ENCODE results near the gene RPL7L1. TPM values are rescaled to one million over a fixed set of nuclear protein-coding genes. Genes with fewer than 3 reads are reported as not detected.
A peak's percentile ranks its signal among the peaks of the same experiment; 100 is the strongest.
"Not testable (repeated sequence)": the region's sequence is repeated elsewhere in the genome, so short reads cannot be mapped to it uniquely, and the experiment has no call there.

Gene RPL7L1
- total RNA-seq, 2 donors from 2014 or later = 50.8 to 60.8 TPM

- intact Hi-C loops (cut with DNase I) = no loop called here
- no peak for DNase-seq
- no peak for ATAC-seq
Observed at GRCh38 chr6:42889815-42890214, 10.4 kb downstream of the RPL7L1 start.

- ATAC-seq (peak; percentile 99), DNase-seq (peak; percentile 94)
- intact Hi-C loops (cut with DNase I) = no loop called here
Observed at GRCh38 chr6:42890311-42891198, 11.1 kb downstream of the RPL7L1 start.

- no peak for DNase-seq
- no peak for ATAC-seq
- intact Hi-C loops (cut with DNase I) = no loop called here
Observed at GRCh38 chr6:42891199-42891722, 11.8 kb downstream of the RPL7L1 start.

GRCh38 chr6:42894041-42894828 is 14.8 kb downstream of the RPL7L1 start:
- ATAC-seq; intact Hi-C loops (cut with DNase I): not testable (repeated sequence)

GRCh38 chr6:42896178-42896719 is 16.8 kb downstream of the RPL7L1 start:
- intact Hi-C loops (cut with DNase I) = loop anchor here in 1 of 2 donors (5.0 kb wide), 1 partner anchor 234 kb away; no protein-coding TSS in a partner anchor
- DNase-seq = no peak
- no peak for ATAC-seq

More at GRCh38 chr6:42894041-42894828, 14.8 kb downstream of the RPL7L1 start:
- not testable (repeated sequence) for DNase-seq

GRCh38 chr6:42898891-42899361 is 19.5 kb downstream of the RPL7L1 start:
- intact Hi-C loops (cut with DNase I) = loop anchor here in 1 of 2 donors (5.0 kb wide), 1 partner anchor 237 kb away; no protein-coding TSS in a partner anchor
- ATAC-seq = no peak
- DNase-seq = peak; percentile 66

GRCh38 chr6:42899871-42900270 is 20.5 kb downstream of the RPL7L1 start:
- DNase-seq (no peak), ATAC-seq (no peak)
- intact Hi-C loops (cut with DNase I) = loop anchor here in 1 of 2 donors (2.0 to 5.0 kb wide), 2 partner anchors 238 to 243 kb away; no protein-coding TSS in a partner anchor

- intact Hi-C loops (cut with DNase I) = loop anchor here in 1 of 2 donors (2.0 kb wide), 1 partner anchor 241 kb away; no protein-coding TSS in a partner anchor
- ATAC-seq (peak; percentile 97 to 98), DNase-seq (peak; percentile 87)
Observed at GRCh38 chr6:42901538-42901957, 22.1 kb downstream of the RPL7L1 start.

GRCh38 chr6:42902429-42903263 is 23.2 kb downstream of the RPL7L1 start:
- intact Hi-C loops (cut with DNase I); DNase-seq; ATAC-seq: not testable (repeated sequence)

- intact Hi-C loops (cut with DNase I) = no loop called here
- DNase-seq = no peak
- no peak for ATAC-seq
Observed at GRCh38 chr6:42904467-42904866, 25.1 kb downstream of the RPL7L1 start.

- DNase-seq (no peak), ATAC-seq (peak; percentile 52 to 66)
- intact Hi-C loops (cut with DNase I) = loop anchor here in 1 of 2 donors (5.0 kb wide), 1 partner anchor 235 kb away; no protein-coding TSS in a partner anchor
Observed at GRCh38 chr6:42907336-42907735, 27.9 kb downstream of the RPL7L1 start.

- intact Hi-C loops (cut with DNase I) = loop anchor here in 1 of 2 donors (5.0 kb wide), 1 partner anchor 232 kb away; no protein-coding TSS in a partner anchor
- ATAC-seq (no peak), DNase-seq (no peak)
Observed at GRCh38 chr6:42909835-42910234, 30.4 kb downstream of the RPL7L1 start.

GRCh38 chr6:42911171-42912021 is 32.0 kb downstream of the RPL7L1 start:
- no peak for DNase-seq
- peak; percentile 27 to 45 for ATAC-seq
- intact Hi-C loops (cut with DNase I) = no loop called here

- no peak for DNase-seq
- intact Hi-C loops (cut with DNase I) = no loop called here
- no peak for ATAC-seq
Observed at GRCh38 chr6:42914546-42914945, 35.1 kb downstream of the RPL7L1 start.

GRCh38 chr6:42915732-42916131 is 36.3 kb downstream of the RPL7L1 start, which contains the start of gene PTCRA:
PTCRA (plus strand) TSS chr6:42916053; CDS start chr6:42916070, 17 bp downstream.
- ATAC-seq (no peak), DNase-seq (no peak)
- intact Hi-C loops (cut with DNase I) = no loop called here

- DNase-seq (no peak), ATAC-seq (no peak)
- intact Hi-C loops (cut with DNase I) = no loop called here
Observed at GRCh38 chr6:42916288-42916687, 36.9 kb downstream of the RPL7L1 start.

- ATAC-seq = no peak
- intact Hi-C loops (cut with DNase I) = no loop called here
- no peak for DNase-seq
Observed at GRCh38 chr6:42921801-42922200, 42.4 kb downstream of the RPL7L1 start.
